ENCODE results near the gene TLR4.

- TF ChIP-seq CTCF (IDR thresholded peaks at IDR 0.05), result no peak
- TF ChIP-seq POLR2A (IDR thresholded peaks at IDR 0.05), result no peak
These were observed 40.7 kb downstream of the TLR4 start for GRCh38 chr9:117744856-117745389.
